DOHH2 (cell line): ENCODE data around the gene TSC22D3.

ENCODE experiments used
- EZH2phosphoT487 ChIP-seq: fragments of 200-600 bp; sonication (generic); IDR thresholded peaks from 2 replicates; pipeline ENCODE4 v1.6.1; 2017; ENCODE audit warnings: borderline replicate concordance, mild to moderate bottlenecking, antibody characterized with exemption, low read length, moderate library complexity, mixed read lengths
- TF ChIP-seq, protein P1 (sequence below): fragments of 200-600 bp; sonication (generic); IDR thresholded peaks from one replicate; pipeline ENCODE4 v1.5.1; 2014; ENCODE audit warnings: antibody characterized with exemption, mild to moderate bottlenecking, low read depth, low read length; ENCODE audit not compliant: poor library complexity, severe bottlenecking

DNA sequence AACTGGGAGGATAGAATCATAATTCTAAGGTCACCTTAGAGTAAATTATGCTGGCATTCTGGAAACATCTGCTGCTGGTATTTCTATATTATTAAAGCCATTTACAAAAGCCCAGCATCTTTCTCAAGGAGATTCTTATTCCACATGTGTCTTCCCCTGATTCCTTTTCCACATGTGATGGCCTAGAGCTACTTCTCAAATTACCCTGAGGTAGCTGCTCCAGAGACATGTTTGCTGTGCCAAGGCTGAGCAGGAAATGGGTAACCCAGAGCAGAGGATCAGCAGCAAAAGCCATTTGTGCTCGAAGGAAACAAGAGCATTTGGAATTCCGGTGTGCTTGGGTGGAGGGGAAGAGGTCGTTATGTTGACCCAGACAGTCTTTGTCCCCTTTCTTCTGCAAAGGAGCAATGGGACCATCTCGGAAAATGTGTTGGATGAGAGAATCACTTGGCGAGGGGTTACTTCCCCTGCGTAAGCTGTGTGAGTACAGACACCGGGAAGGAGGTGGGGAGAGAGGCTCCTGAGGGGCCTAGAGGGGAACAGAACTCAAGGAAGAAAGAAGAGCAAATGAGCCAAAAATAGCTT, 24.6 kb downstream of the TSC22D3 start:
- TF ChIP-seq, protein P1, sequence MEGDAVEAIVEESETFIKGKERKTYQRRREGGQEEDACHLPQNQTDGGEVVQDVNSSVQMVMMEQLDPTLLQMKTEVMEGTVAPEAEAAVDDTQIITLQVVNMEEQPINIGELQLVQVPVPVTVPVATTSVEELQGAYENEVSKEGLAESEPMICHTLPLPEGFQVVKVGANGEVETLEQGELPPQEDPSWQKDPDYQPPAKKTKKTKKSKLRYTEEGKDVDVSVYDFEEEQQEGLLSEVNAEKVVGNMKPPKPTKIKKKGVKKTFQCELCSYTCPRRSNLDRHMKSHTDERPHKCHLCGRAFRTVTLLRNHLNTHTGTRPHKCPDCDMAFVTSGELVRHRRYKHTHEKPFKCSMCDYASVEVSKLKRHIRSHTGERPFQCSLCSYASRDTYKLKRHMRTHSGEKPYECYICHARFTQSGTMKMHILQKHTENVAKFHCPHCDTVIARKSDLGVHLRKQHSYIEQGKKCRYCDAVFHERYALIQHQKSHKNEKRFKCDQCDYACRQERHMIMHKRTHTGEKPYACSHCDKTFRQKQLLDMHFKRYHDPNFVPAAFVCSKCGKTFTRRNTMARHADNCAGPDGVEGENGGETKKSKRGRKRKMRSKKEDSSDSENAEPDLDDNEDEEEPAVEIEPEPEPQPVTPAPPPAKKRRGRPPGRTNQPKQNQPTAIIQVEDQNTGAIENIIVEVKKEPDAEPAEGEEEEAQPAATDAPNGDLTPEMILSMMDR, result no peak
- no peak for TF ChIP-seq EZH2phosphoT487
